SK-N-SH treated with all-trans-retinoic acid at 6 μM for 48 hours (cell line): ENCODE measurements around the gene RTN4R.

Source experiments
- ATAC-seq: fragments of 200-7000 bp; cut with Tn5 transposase; 3 replicates; pipeline ENCODE4 v1.9.1; 2020; ENCODE audit warnings: mild to moderate bottlenecking, moderate library complexity
- ARNTL ChIP-seq: fragments of 450-650 bp; formaldehyde crosslinking; IDR thresholded peaks from 2 replicates; pipeline ENCODE4 v1.5.0; 2020; ENCODE audit warnings: low read depth, mild to moderate bottlenecking, moderate library complexity, borderline replicate concordance
- BACH2 ChIP-seq: fragments of 250-450 bp; sonication (Bioruptor Pico); IDR thresholded peaks from 2 replicates; pipeline ENCODE4 v1.9.0; 2021; ENCODE audit warnings: mild to moderate bottlenecking, borderline replicate concordance
- CREB5 ChIP-seq: fragments of 250-450 bp; sonication (Bioruptor Pico); IDR thresholded peaks from 2 replicates; pipeline ENCODE4 v1.5.1; 2020; ENCODE audit warnings: low read depth, mild to moderate bottlenecking, moderate library complexity
- CSDC2 ChIP-seq: fragments of 250-450 bp; sonication (Bioruptor Pico); IDR thresholded peaks from 2 replicates; pipeline ENCODE4 v1.5.0; 2020; ENCODE audit warnings: mild to moderate bottlenecking, moderate library complexity
- CSRNP3 ChIP-seq: fragments of 250-450 bp; sonication (Bioruptor Pico); IDR thresholded peaks from 2 replicates; pipeline ENCODE4 v1.5.1; 2021; ENCODE audit warnings: mild to moderate bottlenecking, moderate library complexity
- GLIS3 ChIP-seq: fragments of 250-450 bp; sonication (Bioruptor Pico); IDR thresholded peaks from 2 replicates; pipeline ENCODE4 v1.5.0; 2020; ENCODE audit warnings: mild to moderate bottlenecking, moderate library complexity
- OSR1 ChIP-seq: fragments of 250-450 bp; sonication (Bioruptor Pico); IDR thresholded peaks from 2 replicates; pipeline ENCODE4 v1.8.0; 2022; ENCODE audit warnings: moderate library complexity, mild to moderate bottlenecking, inconsistent platforms
- PATZ1 ChIP-seq: fragments of 250-450 bp; sonication (Bioruptor Pico); IDR thresholded peaks from 2 replicates; pipeline ENCODE4 v1.8.0; 2020; ENCODE audit warnings: mild to moderate bottlenecking, moderate library complexity, borderline replicate concordance
- POU6F1 ChIP-seq: fragments of 250-450 bp; sonication (Bioruptor Pico); IDR thresholded peaks from 2 replicates; pipeline ENCODE4 v1.8.0; 2021; ENCODE audit warnings: low read depth, mild to moderate bottlenecking, moderate library complexity, borderline replicate concordance
- PPARA ChIP-seq: fragments of 250-450 bp; sonication (Bioruptor Pico); IDR thresholded peaks from 2 replicates; pipeline ENCODE4 v1.5.0; 2020; ENCODE audit warnings: mild to moderate bottlenecking, borderline replicate concordance
- RARB ChIP-seq: fragments of 250-450 bp; sonication (Bioruptor Pico); IDR thresholded peaks from 2 replicates; pipeline ENCODE4 v1.8.0; 2021; ENCODE audit warnings: mild to moderate bottlenecking, moderate library complexity
- SNAI2 ChIP-seq: fragments of 250-450 bp; sonication (Bioruptor Pico); IDR thresholded peaks from 2 replicates; pipeline ENCODE4 v1.5.0; 2020; ENCODE audit warnings: mild to moderate bottlenecking, moderate library complexity
- TOX ChIP-seq: fragments of 250-450 bp; sonication (Bioruptor Pico); IDR thresholded peaks from 2 replicates; pipeline ENCODE4 v1.8.0; 2021; ENCODE audit warnings: mild to moderate bottlenecking, moderate library complexity, borderline replicate concordance
- TSHZ2 ChIP-seq: fragments of 250-450 bp; sonication (Bioruptor Pico); IDR thresholded peaks from 2 replicates; pipeline ENCODE4 v1.5.0; 2020; ENCODE audit warnings: mild to moderate bottlenecking, moderate library complexity
- ZC3H10 ChIP-seq: fragments of 250-450 bp; sonication (Bioruptor Pico); IDR thresholded peaks from 2 replicates; pipeline ENCODE4 v1.5.1; 2021; ENCODE audit warnings: mild to moderate bottlenecking, moderate library complexity
- ZFP3 ChIP-seq: fragments of 250-450 bp; sonication (Bioruptor Pico); IDR thresholded peaks from 2 replicates; pipeline ENCODE4 v1.5.0; 2020; ENCODE audit warnings: mild to moderate bottlenecking, moderate library complexity
- ZFP30 ChIP-seq: fragments of 450-650 bp; formaldehyde crosslinking; IDR thresholded peaks from 2 replicates; pipeline ENCODE4 v1.5.0; 2022; ENCODE audit warnings: mild to moderate bottlenecking, moderate library complexity
- ZNF565 ChIP-seq: fragments of 450-650 bp; formaldehyde crosslinking; conservative IDR thresholded peaks from 2 replicates; pipeline ENCODE4 v1.5.0; 2020; ENCODE audit warnings: low read depth, mild to moderate bottlenecking, moderate library complexity
- ZNF70 ChIP-seq: fragments of 450-650 bp; formaldehyde crosslinking; IDR thresholded peaks from 2 replicates; pipeline ENCODE4 v1.5.0; 2020; ENCODE audit warnings: mild to moderate bottlenecking, moderate library complexity
- ZNF8 ChIP-seq: fragments of 450-650 bp; formaldehyde crosslinking; IDR thresholded peaks from 2 replicates; pipeline ENCODE4 v1.5.0; 2020; ENCODE audit warnings: mild to moderate bottlenecking, moderate library complexity

Gene RTN4R

GRCh38 chr22:20295262-20296064 lies 27.3 kb upstream of the RTN4R start:
- TF ChIP-seq ZNF565 (CRISPR knock-in tag) (no peak), ZFP30 (CRISPR knock-in tag) (no peak), ZNF8 (no peak)
- ATAC-seq: no peak

GRCh38 chr22:20292673-20293232 lies 24.6 kb upstream of the RTN4R start:
- ATAC-seq: no peak
- no peak for TF ChIP-seq PPARA (CRISPR knock-in tag)
- TF ChIP-seq PATZ1: no peak
- no peak for TF ChIP-seq OSR1 (CRISPR knock-in tag)
- TF ChIP-seq POU6F1 (CRISPR knock-in tag): no peak
- TF ChIP-seq SNAI2 (CRISPR knock-in tag): no peak
- TF ChIP-seq CSRNP3 (CRISPR knock-in tag): no peak
- no peak for TF ChIP-seq ZNF8
- no peak for TF ChIP-seq ARNTL (CRISPR knock-in tag)
- no peak for TF ChIP-seq ZFP3 (CRISPR knock-in tag)
- no peak for TF ChIP-seq GLIS3 (CRISPR knock-in tag)
- no peak for TF ChIP-seq CSDC2 (CRISPR knock-in tag)
- no peak for TF ChIP-seq RARB (CRISPR knock-in tag)

GRCh38 chr22:20292108-20292507 lies 24.0 kb upstream of the RTN4R start:
- no peak for ATAC-seq
- no peak for TF ChIP-seq ZNF70 (CRISPR knock-in tag)
- TF ChIP-seq GLIS3 (CRISPR knock-in tag): no peak
- no peak for TF ChIP-seq ZC3H10 (CRISPR knock-in tag)
- no peak for TF ChIP-seq OSR1 (CRISPR knock-in tag)

- TF ChIP-seq PPARA (CRISPR knock-in tag) (no peak), OSR1 (CRISPR knock-in tag) (no peak), PATZ1 (no peak), BACH2 (CRISPR knock-in tag) (no peak), TSHZ2 (CRISPR knock-in tag) (no peak), CREB5 (CRISPR knock-in tag) (no peak), TOX (CRISPR knock-in tag) (no peak), ZFP3 (CRISPR knock-in tag) (no peak)
Measured at GRCh38 chr22:20291604-20292063, 23.5 kb upstream of the RTN4R start.

More at GRCh38 chr22:20291604-20292063, 23.5 kb upstream of the RTN4R start:
- ATAC-seq: no peak
